GM12878 (cell line): ENCODE results near the gene YTHDC1. TPM values are rescaled to one million over a fixed set of nuclear protein-coding genes. Genes with fewer than 3 reads are reported as not detected.

Source experiments
- ATAC-seq: fragments of 200-7000 bp; cut with Tn5 transposase; 3 replicates; pipeline ENCODE4 v1.9.1; 2020; ENCODE audit warnings: mild to moderate bottlenecking, moderate library complexity
- BruUV-seq: library from RNA; stranded (reverse); fragments of 400-500 nt; replicated peaks from 2 replicates; lab custom pipeline; 2021; lab: Mats Ljungman, UMichigan
- CTCF ChIA-PET: fragments of 300-600 bp; sonication (Branson Sonifier 250); formaldehyde crosslinking; extraction: SDS; loops from one replicate; lab custom pipeline; 2021; ENCODE audit warnings: inconsistent platforms; lab: Yijun Ruan, JAX
- POLR2A ChIA-PET: fragments of 350-600 bp; formaldehyde crosslinking; extraction: SDS; loops from one replicate; lab custom pipeline; 2021; ENCODE audit warnings: inconsistent platforms; lab: Charles Lee
- RAD21 ChIA-PET: fragments of 300-600 bp; sonication (Branson Sonifier 250); formaldehyde crosslinking; loops from one replicate; lab custom pipeline; 2023; ENCODE audit warnings: antibody characterized with exemption; ENCODE audit not compliant: unreplicated experiment; lab: Charles Lee
- SMC1A ChIA-PET: fragments of 300-600 bp; sonication (Branson Sonifier 250); formaldehyde crosslinking; loops from one replicate; lab custom pipeline; 2023; ENCODE audit not compliant: unreplicated experiment, uncharacterized antibody; lab: Charles Lee
- DNase-seq: peaks from one replicate; pipeline ENCODE4 v3.0.0-alpha.2; 2011; ENCODE audit warnings: low read depth, low spot score
- FAIRE-seq: peaks from 3 replicates; lab custom pipeline; 2011; peaks lifted over from hg19 to GRCh38; lab: Jason Lieb, UNC
- H2AFZ ChIP-seq: 2 replicates; pipeline ENCODE4 v1.6.0; 2011; ENCODE audit warnings: low read depth, low read length, control low read depth; ENCODE audit not compliant: control insufficient read depth
- H3K27ac ChIP-seq: 2 replicates; pipeline ENCODE4 v1.5.1; 2011; ENCODE audit warnings: control low read depth; ENCODE audit not compliant: control insufficient read depth, insufficient read depth
- H3K27me3 ChIP-seq, 2 experiments: replicated peaks in 1 of 2; 2 replicates each; pipeline versions ENCODE4 v1.6.0 to v1.6.1; 2011; ENCODE audit warnings: low read length in 1 of 2; ENCODE audit not compliant: control insufficient read depth in 2 of 2, insufficient read depth in 2 of 2
- H3K36me3 ChIP-seq, 2 experiments: 2 replicates each; pipeline ENCODE4 v1.5.1; 2011; ENCODE audit warnings: low read length in 1 of 2; ENCODE audit not compliant: control insufficient read depth in 2 of 2, insufficient read depth in 2 of 2
- H3K4me1 ChIP-seq: 2 replicates; pipeline ENCODE4 v1.6.1; 2011; ENCODE audit warnings: mild to moderate bottlenecking, low read length, moderate library complexity, mixed read lengths; ENCODE audit not compliant: control insufficient read depth, insufficient read depth
- H3K4me2 ChIP-seq: 2 replicates; pipeline ENCODE4 v1.6.0; 2011; ENCODE audit warnings: control low read depth; ENCODE audit not compliant: control insufficient read depth, insufficient read depth
- H3K4me3 ChIP-seq: fragments of 200-600 bp; sonication (generic); 2 replicates; pipeline ENCODE4 v1.5.1; 2016
- H3K79me2 ChIP-seq: 2 replicates; pipeline ENCODE4 v1.6.0; 2011; ENCODE audit warnings: low read length; ENCODE audit not compliant: control insufficient read depth, insufficient read depth
- H3K9ac ChIP-seq: 2 replicates; pipeline ENCODE4 v1.8.0; 2011; ENCODE audit warnings: low read length, control low read depth, mixed read lengths; ENCODE audit not compliant: control insufficient read depth, insufficient read depth
- H3K9me3 ChIP-seq: replicated peaks from 3 replicates; pipeline ENCODE4 v1.5.1; 2011; ENCODE audit warnings: mild to moderate bottlenecking, low read length; ENCODE audit not compliant: control insufficient read depth, insufficient read depth
- H4K20me1 ChIP-seq: 2 replicates; pipeline ENCODE4 v1.6.0; 2011; ENCODE audit not compliant: control insufficient read depth, insufficient read depth
- E2F4 ChIP-seq: IDR thresholded peaks from 2 replicates; pipeline ENCODE4 v1.6.1; 2012; ENCODE audit warnings: low read depth, low read length, improper control_type of control experiment
- HDGF ChIP-seq: fragments of 450-650 bp; IDR thresholded peaks from 2 replicates; pipeline ENCODE4 v1.6.1; 2016; ENCODE audit warnings: antibody characterized with exemption
- MYB ChIP-seq: fragments of 150-350 bp; IDR thresholded peaks from 2 replicates; pipeline ENCODE4 v1.6.1; 2014; ENCODE audit warnings: mild to moderate bottlenecking, low read depth, low read length, borderline replicate concordance
- PKNOX1 ChIP-seq: fragments of 450-650 bp; IDR thresholded peaks from 2 replicates; pipeline ENCODE4 v1.6.1; 2016; ENCODE audit warnings: mild to moderate bottlenecking
- SIN3A ChIP-seq: IDR thresholded peaks from 2 replicates; pipeline ENCODE4 v1.6.1; 2012; ENCODE audit warnings: low read depth, low read length, improper control_type of control experiment
- TARDBP ChIP-seq: IDR thresholded peaks from 2 replicates; pipeline ENCODE4 v1.6.1; 2016; ENCODE audit warnings: borderline replicate concordance
- WGBS: methylation state at CpG from one replicate; pipeline ENCODE4 v1.1.6; 2016; ENCODE audit warnings: low lambda C conversion rate; ENCODE audit not compliant: insufficient replicate concordance, insufficient coverage; ENCODE audit errors: missing lambda C conversion rate; 5-methylcytosine and 5-hydroxymethylcytosine counted together
- in situ Hi-C: fragments of 300-500 bp; cut with MboI; formaldehyde crosslinking; loops from 9 replicates; pipeline ENCODE4 v1.14.3; 2018; ENCODE audit warnings: mixed read lengths
- intact Hi-C: fragments of 100-400 bp; cut with micrococcal nuclease; formaldehyde crosslinking; loops from one replicate; pipeline ENCODE4 v1.14.2; 2022; ENCODE audit not compliant: unreplicated experiment
- polyA plus RNA-seq, 11 experiments: library from polyadenylated mRNA; depleted of rRNA in 4 of 11; unstranded in 6 of 11; stranded (reverse) in 5 of 11; fragments of >200 nt; fragmentation: Nextera tagmentation in 4 of 11; fragmentation: Illumina TruSeq in 1 of 11; extraction: Ambion mirVana in 4 of 11; extraction: Trizol in 1 of 11; gene quantifications; 1 replicate in 1 of 11; 2 replicates in 10 of 11; pipeline versions ENCODE4 v1.2.1 to v1.2.3, GENCODE V29; 2011 to 2016; ENCODE audit warnings: inconsistent platforms in 2 of 11, missing spikeins in 2 of 11, low read depth in 1 of 11
- total RNA-seq, 4 experiments: library from RNA; depleted of rRNA in 3 of 4; stranded (reverse); fragments of >200 nt in 3 of 4; fragmentation: Illumina TruSeq in 1 of 4; extraction: Trizol in 1 of 4; gene quantifications; 2 replicates each; pipeline versions ENCODE4 v1.2.1 to v1.2.3, GENCODE V29; 2013 to 2021
- TF ChIP-seq, protein P1 (sequence below): fragments of 450-650 bp; IDR thresholded peaks from 2 replicates; pipeline ENCODE4 v1.6.1; 2016; ENCODE audit warnings: mild to moderate bottlenecking, moderate library complexity, borderline replicate concordance

The YTHDC1 gene
- total and polyA plus RNA-seq, 10 of the 15 experiments (the other 5 are each of a cell fraction or from before 2014, with no cell fraction given), result 18.7 to 83.2 (median 47.5) TPM

DNA sequence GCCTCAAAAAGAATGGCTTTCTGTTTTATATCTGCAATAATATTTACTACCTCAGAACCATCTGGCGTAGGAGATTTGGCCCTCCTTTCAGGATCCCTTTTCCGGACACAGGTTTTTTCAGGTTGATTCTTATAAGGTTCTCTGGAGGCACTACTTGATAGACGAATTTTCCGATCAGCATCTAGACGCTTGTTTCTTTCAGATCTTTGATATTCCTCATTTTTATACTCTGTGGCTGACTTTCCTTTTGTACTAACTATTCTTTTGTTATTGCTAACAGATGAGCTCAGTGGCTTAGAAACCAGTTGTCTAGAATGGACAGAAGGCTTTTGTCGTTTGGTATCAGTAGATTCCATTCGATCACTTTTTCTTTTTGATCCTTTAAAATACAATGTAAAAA is 12.4 kb downstream of the YTHDC1 start (continued):
- no peak for TF ChIP-seq SIN3A
- no peak for TF ChIP-seq E2F4
- TF ChIP-seq, protein P1, sequence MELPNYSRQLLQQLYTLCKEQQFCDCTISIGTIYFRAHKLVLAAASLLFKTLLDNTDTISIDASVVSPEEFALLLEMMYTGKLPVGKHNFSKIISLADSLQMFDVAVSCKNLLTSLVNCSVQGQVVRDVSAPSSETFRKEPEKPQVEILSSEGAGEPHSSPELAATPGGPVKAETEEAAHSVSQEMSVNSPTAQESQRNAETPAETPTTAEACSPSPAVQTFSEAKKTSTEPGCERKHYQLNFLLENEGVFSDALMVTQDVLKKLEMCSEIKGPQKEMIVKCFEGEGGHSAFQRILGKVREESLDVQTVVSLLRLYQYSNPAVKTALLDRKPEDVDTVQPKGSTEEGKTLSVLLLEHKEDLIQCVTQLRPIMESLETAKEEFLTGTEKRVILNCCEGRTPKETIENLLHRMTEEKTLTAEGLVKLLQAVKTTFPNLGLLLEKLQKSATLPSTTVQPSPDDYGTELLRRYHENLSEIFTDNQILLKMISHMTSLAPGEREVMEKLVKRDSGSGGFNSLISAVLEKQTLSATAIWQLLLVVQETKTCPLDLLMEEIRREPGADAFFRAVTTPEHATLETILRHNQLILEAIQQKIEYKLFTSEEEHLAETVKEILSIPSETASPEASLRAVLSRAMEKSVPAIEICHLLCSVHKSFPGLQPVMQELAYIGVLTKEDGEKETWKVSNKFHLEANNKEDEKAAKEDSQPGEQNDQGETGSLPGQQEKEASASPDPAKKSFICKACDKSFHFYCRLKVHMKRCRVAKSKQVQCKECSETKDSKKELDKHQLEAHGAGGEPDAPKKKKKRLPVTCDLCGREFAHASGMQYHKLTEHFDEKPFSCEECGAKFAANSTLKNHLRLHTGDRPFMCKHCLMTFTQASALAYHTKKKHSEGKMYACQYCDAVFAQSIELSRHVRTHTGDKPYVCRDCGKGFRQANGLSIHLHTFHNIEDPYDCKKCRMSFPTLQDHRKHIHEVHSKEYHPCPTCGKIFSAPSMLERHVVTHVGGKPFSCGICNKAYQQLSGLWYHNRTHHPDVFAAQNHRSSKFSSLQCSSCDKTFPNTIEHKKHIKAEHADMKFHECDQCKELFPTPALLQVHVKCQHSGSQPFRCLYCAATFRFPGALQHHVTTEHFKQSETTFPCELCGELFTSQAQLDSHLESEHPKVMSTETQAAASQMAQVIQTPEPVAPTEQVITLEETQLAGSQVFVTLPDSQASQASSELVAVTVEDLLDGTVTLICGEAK, result no peak
- TF ChIP-seq MYB, result no peak

DNA sequence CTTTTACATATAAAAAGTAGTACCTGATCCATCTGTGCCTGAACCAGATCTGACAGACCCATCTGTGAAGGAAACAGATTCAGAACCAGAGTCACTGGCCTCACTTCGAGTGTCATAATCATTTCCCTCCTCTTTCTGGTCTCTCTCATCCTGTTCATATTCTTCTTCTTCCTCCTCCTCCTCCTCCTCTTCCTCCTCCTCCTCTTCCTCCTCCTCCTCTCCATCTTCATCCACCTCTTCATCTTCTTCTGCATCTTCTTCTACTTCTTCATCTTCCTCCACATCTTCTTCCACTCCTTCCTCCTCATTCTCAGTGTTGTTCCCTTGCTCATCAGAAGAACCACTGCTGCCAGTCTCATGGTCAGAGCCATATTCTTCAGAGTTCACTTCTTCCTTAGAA is 12.9 kb downstream of the YTHDC1 start:
- 71% methylated on average over 1 of the region's 1 CpG for WGBS
- Histone ChIP-seq H2AFZ (no peak overlapping the region), H3K4me2 (no peak overlapping the region), H3K27ac (no peak overlapping the region), H3K4me3 (no peak overlapping the region), H3K79me2 (peaks cover 35% of the 10 kb centered on the region), H3K9ac (no peak overlapping the region), H3K9me3 (no peaks in the 10 kb centered on the region), H4K20me1 (peaks cover 2% of the 10 kb centered on the region; the same call in 1 of the 2 replicates), H3K4me1 (no peaks in the 10 kb centered on the region), H3K36me3 (peaks cover 1 to 18% of the 10 kb centered on the region in 2 experiments), H3K27me3 (no peaks in the 10 kb centered on the region)
- RAD21 ChIA-PET, result no interaction called here
- CTCF ChIA-PET, result no interaction called here
- POLR2A ChIA-PET, result no interaction called here
- 0 out of 2 replicates have a peak, but pooled peaks have one; percentile 25 for TF ChIP-seq HDGF
- no peak for TF ChIP-seq TARDBP
- TF ChIP-seq PKNOX1, result no peak
- FAIRE-seq (no peak), DNase-seq (no peak), ATAC-seq (no peak)
- intact Hi-C loops, result no loop called here
- BruUV-seq, result no TSS peak
- in situ Hi-C loops, result no loop called here
- SMC1A ChIA-PET, result no interaction called here
